Activated CD4-positive, alpha-beta T cell treated with anti-CD3 and anti-CD28 coated beads, Interleukin-10, Interleukin-2, amounts not matched to agents 100 ng/mL and 50 ng/mL, durations not matched to agents 16 hours and 8 hours (primary cell): ENCODE measurements around the gene PER2.

Experiments
- DNase-seq: peaks from one replicate; pipeline ENCODE4 v3.0.0-alpha.2; 2020

PER2 gene

GRCh38 chr2:238306672-238306998, 18.2 kb upstream of the PER2 start:
- DNase-seq = no peak

- no peak for DNase-seq
Measured at GRCh38 chr2:238305965-238306671, 17.7 kb upstream of the PER2 start.

- DNase-seq = no peak
Measured at GRCh38 chr2:238305092-238305862, 16.9 kb upstream of the PER2 start.

GRCh38 chr2:238304116-238304515, 15.7 kb upstream of the PER2 start:
- DNase-seq = no peak

- DNase-seq = no peak
Measured at GRCh38 chr2:238302751-238303150, 14.3 kb upstream of the PER2 start.

GRCh38 chr2:238302087-238302486, 13.7 kb upstream of the PER2 start:
- no peak for DNase-seq

- no peak for DNase-seq
Measured at GRCh38 chr2:238299803-238300202, 11.4 kb upstream of the PER2 start.

GRCh38 chr2:238296638-238297457, 8.4 kb upstream of the PER2 start:
- no peak for DNase-seq

- DNase-seq = no peak
Measured at GRCh38 chr2:238295144-238296112, 7.0 kb upstream of the PER2 start.

GRCh38 chr2:238294393-238295143, 6.2 kb upstream of the PER2 start:
- DNase-seq = no peak

GRCh38 chr2:238294046-238294392, 5.6 kb upstream of the PER2 start:
- DNase-seq = no peak

GRCh38 chr2:238291550-238292281, 3.3 kb upstream of the PER2 start:
- no peak for DNase-seq

GRCh38 chr2:238290715-238291549, 2.5 kb upstream of the PER2 start:
- DNase-seq = no peak

- DNase-seq = no peak
Measured at GRCh38 chr2:238290091-238290509, 1.7 kb upstream of the PER2 start.

GRCh38 chr2:238289574-238289973, 1.2 kb upstream of the PER2 start:
- no peak for DNase-seq

- peak; percentile 98 for DNase-seq
Measured at GRCh38 chr2:238288650-238289573, 502 bp upstream of the PER2 start.

- DNase-seq = peak; percentile 45
Measured at GRCh38 chr2:238286987-238287736, 1.2 kb downstream of the PER2 start.

- DNase-seq = no peak
Measured at GRCh38 chr2:238286551-238286950, 1.9 kb downstream of the PER2 start.
